CD4-positive, alpha-beta T cell treated with Interleukin-21 for 1 hour (primary cell): ENCODE measurements around the gene FHIT.
"Not testable (repeated sequence)": the region's sequence is repeated elsewhere in the genome, so short reads cannot be mapped to it uniquely, and the experiment has no call there.

ENCODE experiments used
- DNase-seq: peaks from one replicate; pipeline ENCODE4 v3.0.0-alpha.2; 2020

The FHIT gene

DNA sequence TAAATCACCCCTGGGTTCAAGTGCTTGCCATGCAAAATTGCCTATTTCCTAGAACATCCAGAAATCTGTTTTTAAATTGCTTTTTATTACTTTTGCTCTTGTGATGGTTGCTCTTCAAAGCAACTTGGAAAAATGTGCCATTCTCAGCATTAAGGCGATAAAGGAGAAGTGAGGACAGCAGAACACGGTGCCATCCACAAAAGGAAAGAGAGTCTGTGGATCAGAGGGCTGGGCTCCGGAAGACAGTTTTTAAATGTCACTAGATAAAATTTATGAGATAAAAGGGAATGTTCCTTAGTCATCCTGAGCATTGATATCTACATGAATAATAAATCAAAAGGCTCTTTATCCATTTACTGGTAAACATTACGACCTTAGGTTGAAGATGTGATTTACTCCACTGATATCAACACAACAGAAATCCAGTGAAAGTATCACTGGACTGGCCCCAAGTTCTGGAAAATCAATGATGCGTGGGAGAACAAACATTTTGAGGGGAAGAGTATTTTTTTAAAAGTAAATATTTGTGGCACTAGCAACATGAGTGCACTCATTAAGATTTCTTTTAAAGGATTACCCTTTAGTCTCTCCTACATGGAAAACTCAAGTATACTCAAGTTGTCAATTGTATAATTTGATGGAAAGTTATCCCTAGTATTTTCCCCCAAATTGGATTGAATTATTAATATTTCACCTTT lies 554.7 kb downstream of the FHIT start:
- no peak for DNase-seq

DNA sequence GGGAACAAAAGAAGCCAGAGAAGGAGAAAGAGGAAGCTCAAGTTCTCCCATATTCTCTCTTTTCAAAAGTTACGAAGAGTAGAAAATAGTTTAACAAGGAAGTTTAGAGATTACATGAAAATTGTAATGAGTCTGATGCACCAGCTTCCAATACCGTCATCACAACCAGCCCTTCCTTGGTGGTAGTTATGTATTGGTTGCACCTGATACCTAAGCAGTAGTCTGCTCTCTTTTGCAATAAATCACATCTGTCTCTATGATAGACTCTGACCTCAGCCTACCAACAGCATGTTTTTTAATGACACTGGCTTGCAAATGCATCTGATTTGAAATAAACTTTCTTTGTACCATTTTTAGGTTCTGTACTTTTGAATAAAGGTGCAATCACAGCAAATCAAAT lies 575.8 kb downstream of the FHIT start:
- DNase-seq: no peak

DNA sequence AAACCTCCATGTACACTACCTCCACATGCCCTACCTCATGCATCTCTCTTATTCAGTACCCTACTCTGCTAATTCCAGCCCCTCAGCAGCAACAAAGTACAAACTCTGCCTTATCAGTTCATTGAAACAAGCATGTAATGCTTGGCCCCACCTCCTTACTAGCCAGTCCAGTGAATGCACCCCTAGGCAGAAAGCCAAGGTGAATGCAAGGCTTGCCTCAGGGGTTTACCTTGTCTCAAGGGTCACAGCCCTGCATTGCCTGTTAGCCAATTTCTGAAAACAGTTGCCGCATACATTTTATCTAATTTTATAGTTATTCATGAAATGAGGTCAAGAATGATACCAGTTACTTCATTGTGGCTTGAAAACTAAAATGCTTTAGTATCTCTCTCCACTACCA lies 576.4 kb downstream of the FHIT start:
- DNase-seq: no peak

DNA sequence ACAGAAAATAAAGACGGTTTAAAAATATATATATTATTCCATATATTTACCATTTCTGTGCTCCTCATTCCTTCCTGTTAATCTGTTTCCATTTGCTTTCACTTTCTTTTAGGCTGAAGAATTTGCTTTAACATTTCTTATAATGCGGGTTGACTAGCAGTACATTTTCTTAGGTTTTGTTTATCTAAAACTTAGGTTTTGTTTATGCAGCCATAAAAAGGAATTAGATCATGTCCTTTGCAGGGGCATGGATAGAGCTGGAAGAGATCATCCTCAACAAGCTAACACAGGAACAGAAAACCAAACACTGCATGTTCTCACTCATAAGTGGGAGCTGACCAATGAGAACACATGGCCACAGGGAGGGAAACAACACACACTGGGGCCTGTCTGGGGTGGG lies 578.1 kb downstream of the FHIT start:
- DNase-seq: no peak

DNA sequence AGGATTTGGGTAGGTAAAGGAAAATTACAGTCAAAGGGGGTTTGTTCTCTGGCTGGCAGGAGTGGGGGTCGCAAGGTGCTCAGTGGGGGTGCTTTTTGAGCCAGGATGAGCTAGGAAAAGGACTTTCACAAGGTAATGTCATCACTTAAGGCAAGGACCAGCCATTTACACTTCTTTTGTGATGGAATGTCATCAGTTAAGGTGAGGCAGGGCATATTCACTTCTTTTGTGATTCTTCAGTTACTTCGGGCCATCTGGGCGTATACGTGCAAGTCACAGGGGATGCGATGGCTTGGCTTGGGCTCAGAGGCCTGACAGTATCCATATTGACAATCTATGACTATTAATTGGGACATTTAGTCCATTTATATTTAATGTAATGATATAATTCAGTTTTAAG lies 578.9 kb downstream of the FHIT start:
- DNase-seq: not testable (repeated sequence)

DNA sequence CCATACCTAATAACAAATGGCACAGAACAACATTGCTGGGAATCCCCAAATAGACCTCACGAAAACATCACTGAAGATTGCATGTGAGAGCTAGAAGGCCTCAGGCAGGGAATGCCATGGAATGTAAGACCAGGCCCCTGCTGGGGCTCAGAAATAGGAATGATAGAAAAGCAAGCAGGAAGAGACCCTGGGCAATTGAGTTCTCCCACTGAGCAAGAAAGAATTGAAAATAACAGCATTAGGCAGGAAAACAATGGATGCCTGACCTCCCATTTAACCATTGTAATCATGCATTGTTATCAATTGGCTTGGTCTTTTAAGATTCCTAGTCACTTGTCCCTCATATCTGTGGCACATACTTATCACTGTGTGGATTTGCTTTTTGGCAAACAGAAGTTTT lies 581.6 kb downstream of the FHIT start:
- DNase-seq: no peak

DNA sequence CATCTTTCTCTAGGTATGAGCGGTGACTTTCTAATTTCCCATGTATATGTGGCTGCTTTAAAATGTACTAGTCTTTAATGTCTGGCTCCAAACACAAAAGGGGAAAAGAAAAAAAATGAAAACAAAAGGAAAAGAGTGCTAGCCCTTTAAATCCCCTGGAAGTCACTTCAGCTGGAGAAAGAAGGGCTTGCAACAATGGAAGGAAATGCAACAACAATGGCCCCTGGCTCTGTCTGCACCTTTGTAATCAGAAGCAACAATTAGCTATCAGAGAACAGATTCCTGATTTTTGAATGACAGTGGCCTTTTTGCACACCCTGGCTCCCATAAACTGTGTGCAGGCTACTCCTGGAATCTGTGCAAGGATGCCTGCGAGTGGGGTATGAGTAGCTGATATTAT lies 591.2 kb downstream of the FHIT start:
- no peak for DNase-seq

DNA sequence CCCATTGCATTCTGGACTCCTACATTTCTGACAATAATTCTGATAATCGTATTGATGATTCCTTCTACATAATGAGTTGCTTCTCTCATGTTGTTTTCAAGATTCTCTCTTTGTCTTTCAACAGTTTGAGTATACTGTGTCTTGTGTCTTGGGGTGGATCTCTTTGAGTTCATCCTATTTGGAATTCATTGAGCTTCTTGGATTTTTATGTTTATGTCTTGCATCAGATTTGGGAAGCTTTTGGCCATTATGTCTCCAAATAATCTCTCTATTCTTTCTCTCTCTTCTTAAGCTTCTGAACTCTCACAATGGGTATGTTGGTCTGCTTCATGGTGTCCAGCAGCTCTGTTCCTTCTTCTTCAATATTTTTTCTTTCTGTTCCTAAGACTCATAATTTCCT lies 592.2 kb downstream of the FHIT start:
- no peak for DNase-seq

DNA sequence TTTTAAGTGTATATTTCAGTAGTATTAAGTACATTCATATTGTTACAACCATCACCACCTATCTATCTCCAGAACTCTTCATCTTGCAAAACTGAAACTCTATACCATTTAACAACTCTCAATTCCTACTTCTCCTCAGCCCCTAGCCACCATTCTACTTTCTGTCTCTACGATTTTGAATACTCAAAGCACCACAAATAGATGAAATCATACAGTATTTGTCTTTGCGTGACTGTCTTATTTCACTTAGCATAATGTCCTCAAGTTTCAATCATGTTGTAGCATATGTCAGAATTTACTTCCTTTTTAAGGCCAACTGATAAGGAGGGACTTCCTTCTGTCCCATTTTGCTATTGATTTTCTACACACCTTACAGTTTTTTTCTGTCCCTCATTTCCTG lies 593.3 kb downstream of the FHIT start:
- no peak for DNase-seq

DNA sequence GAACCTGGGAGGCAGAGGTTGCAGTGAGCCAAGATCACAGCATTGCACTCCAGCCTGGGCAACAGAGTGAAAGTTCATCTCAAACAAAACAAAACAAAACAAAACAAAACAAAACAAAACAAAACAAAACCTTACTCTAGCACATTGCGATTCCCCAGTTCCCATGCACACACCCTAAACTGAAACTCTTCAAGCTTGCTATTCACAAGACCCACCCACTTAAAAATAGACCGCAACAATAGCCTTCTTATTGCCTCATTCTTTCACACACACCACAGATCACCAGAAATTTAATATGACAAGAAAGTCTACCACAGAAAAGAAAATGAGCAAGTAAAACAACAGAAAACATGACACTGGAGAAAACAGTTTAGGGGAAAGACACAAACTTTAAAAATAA lies 598.4 kb downstream of the FHIT start:
- no peak for DNase-seq

DNA sequence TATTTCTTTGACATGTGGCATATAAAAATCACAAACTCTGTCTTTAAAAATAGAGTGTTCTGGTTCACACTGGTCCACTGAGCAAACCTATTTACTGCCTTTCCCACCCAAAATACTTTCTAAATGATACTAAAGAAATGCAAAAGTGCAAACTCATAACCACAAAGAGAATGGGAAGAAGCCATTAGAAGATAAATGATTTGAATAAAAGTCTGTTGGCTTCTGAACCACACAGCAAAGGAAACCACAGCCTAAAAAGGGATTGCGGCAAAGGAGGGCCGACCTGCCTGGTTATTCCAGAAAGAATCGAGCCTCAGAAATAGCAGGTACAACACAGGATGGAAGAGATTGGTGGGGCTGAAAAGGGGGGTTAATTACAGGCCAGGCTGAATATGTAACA lies 599.5 kb downstream of the FHIT start:
- DNase-seq: no peak

DNA sequence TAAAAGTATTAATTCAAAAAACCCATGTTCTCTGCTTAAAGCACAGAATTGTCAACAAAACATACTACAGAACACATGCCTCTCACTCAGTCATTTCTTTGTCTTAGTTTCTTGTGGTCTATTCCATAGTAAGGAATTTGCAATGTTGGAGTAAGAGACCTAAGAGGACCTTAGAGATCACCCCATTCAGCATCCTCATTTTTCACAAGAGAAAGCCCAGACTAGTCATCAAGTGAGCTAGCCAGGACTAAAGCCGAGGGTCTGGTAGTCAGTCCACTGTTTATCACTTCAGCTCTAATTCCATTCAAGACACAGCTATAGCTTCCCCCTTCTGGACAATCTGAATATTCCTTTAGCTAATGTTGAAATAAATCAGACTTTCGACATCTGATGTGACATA lies 601.1 kb downstream of the FHIT start:
- no peak for DNase-seq

DNA sequence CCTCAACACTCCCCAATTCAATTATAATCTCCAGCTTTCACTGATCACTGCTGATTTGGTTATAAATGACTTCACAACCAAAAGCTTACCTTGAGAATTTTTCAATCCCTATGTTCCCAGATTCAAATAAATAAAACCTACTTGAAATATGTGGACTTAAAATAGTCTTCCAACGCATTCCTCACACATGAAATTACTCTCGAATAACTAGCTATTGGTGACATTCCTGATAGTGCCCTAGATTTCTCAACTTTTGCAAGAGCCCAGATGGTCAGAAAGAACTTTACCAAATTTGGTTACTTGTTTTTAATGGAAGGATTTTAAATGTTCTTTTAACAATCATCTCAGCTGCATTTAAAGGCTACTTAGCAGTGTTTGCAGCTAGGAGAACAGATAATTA lies 605.5 kb downstream of the FHIT start:
- no peak for DNase-seq

DNA sequence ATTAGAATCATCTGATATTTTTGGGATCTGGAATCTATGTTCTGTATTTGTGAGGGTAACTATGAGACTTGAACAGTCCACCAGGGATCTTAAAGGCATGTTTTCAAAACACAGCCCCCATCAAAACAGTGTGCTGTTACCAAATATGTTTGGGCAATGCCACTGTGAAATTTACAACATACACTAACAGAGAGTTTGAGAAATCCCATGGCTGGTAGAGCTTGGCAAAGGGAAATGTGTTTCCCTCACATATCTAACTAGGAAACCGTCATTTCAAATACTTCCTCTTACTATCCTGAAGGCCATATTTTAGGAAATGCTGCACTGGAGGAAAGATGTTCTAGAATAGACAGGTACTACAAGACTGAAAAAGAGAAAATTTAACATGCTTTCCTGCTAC lies 607.4 kb downstream of the FHIT start:
- DNase-seq: no peak

DNA sequence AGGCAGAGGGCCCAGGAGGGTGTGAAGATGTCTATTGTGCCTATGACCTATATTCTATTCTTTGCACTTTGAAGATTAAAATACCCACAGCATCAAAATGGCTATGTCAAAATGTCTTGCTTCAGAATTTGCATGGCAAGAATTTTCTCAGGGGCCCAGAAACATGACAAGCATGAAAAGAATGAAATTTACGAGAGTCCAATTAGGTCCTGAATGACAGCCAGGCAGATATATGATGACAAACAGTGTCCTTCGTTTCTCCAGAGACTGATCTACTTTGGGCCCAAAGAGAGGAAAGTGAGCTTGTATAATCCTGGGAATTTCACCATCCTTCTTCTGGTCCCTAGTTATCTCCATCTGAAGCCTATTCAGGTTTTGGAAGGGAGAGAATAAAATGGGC lies 609.9 kb downstream of the FHIT start:
- DNase-seq: no peak

DNA sequence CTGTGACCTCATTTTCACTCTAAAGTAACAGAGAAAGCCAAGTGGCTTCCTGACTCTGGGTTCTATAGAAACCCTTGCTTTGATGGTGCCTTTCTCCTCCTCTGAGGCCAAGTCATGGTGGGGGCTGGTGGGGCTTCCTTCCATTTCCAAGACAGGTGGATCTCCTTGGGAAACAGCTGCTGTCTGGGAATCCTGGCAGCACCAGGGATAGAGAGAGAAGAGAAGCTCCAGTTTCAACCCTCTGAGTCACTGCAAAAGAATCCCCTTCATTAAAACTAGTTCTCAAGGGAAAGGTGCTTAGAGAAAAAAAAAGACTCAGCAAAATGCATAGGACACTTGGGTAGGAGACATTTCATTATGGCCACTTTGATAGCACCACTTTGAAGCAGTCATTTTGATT lies 614.4 kb downstream of the FHIT start:
- DNase-seq: no peak

DNA sequence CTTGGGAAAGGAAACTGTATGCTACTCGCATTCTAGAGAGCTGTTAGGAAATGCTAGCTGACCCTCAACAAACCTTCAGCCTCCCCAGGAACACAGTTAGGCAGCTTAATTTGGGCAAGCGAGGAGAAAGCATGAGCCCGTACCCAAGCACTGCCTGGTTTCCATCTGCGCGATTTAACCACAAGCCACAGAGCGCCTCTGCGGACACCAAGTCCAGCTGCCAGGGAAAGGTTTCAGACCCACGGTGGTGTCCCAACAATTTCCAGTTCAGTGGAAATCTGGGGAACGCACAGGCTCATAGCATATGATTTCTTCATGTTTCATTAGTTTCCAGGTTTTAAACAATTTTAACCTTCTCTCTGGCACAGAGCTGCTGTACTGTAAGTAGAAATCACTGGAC lies 617.6 kb downstream of the FHIT start:
- DNase-seq: no peak

DNA sequence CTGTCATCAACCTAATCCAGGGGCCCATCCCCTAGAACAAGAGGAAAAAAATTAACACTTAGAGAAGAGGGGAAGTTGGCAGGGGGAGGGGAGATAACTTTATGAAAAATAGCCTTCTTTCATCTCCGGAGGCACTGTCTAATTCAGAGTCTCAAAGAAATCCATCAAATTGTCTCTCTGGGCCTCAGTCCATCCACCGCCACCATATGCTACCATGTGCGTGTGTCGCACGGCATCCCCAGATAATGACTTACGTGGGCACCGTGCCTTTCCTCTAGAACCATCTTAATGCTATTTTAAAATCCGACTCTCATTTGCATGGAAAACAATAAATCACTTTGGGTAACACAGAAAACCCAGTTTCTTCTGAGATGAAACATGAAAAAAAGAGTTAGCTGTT lies 619.7 kb downstream of the FHIT start:
- DNase-seq: no peak

DNA sequence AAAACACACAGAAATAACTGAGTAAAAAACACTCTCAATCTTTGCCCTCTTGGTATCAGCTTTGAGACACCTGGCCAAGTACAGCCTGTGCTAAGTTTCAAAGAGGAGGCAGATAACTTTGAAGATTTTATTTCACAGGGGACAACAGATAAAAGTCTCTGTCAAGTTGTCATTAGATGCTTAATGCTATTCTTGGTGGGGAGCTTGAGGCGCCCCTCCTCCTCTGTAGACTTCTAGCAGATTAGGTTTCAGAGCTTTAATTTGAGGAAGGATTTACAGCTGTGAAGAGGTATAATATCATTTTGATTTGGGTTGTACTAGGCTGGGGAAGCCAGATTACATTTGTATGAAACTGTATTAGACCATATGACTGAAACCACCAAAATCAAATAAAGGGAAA lies 620.3 kb downstream of the FHIT start:
- DNase-seq: no peak

DNA sequence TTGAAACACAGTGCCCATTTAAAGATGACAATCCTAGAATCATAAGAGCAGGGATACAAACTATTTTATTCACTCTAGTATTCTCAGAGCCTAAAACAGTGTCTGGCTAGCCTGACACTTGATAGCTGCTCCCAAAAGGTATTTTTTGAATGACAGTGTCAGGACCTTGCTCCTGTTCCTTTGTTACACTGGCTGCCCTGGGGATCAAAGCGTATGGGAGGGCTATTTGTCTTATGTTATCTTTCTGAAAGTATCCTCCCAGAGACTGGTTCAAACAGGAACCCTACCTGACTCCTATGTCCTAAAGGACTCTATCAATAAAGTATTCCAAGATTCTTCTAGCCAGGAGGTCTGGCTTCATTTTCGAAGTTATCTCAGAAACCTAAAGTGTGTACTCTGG lies 621.4 kb downstream of the FHIT start:
- DNase-seq: no peak

DNA sequence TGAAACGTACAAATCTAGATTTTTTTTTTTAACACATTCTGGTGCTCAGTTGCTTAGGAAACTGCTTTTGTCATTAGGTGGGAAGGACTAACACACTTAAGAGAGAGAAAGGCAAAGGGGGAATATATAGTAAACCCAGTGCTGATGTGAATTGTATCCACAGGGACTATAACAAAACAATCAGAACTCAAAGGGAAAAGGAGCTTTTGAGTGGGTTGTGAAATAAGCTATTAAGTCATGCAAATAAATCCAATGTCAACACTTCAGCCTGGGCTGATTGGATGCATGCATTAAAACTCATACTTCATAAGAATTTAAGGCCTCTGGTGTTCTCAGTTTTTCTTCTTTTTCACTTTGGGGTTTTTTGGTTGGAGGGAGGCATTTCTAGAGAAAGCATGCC lies 628.9 kb downstream of the FHIT start:
- DNase-seq: no peak

DNA sequence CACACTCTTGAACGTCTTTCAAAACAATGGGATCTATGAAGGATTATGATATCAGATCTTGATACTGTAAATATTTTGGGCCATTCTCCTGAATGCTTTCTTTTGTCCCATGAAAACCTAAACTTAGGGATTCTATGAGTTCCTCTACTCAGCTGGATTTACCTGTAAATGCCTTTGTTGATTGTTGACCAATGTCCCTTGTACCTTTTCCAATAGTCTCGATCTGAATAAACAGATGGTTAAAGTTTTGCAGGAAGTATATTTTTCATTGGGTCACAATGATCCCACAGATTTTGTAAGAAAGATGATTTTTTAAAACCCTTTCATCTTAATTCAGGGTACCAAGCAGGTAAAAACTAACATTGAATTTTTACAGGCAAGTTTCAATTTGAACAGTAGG lies 634.1 kb downstream of the FHIT start:
- no peak for DNase-seq

DNA sequence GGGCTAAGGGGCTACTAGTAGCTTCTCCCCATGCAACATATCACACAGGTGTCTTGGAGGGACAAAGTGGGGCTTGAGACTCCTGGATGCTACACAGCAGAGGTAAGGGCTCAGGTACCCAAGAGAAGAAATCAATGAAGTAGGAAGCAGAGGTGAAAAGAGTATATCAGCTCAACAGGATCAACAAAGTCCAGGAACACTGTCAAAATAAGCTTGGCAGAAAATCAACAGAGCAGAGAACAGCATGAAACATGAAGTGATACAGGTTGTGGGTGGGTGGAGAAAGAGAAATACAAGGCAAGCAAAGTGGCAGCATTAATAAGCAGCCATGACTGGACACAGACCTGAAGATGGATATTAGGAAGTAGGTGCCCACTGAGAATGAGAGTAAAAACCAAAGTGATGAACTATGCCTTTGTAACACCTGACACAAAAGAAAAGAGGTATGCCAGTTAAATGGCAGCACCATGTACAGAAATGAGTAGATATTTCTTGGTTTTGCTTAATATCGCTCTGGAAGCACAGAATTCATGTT lies 637.4 kb downstream of the FHIT start:
- DNase-seq: no peak

DNA sequence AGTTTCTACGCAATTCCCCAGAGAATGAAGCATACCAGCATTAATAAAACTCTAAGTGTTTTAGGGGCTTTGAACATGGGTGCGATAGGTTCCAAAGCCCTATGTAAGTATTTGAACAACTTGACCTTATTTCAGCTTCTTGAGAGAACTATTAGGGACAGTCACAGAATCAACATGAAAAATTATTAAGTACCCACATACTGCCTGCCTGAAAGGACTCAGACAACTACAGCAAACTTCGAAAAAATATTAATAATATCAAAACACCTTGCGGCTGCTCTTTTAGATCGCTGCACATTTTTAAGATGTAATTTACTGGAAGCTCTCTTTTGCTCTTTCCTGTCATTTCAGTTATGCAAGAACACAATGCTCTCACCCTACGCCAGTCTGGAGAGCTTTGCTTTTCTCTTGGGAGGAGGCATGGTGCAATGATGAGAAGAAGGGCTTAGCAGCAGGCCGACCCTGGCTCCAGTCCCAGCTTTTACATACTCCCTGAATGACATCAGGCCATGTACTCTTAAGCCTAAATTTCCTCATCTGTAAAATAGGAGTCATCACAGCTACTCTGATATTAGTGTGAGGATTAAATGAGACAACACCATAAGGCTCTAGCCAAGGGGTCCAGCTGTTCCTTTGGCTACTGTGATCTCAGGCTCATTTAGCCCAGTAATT lies 640.7 kb downstream of the FHIT start:
- no peak for DNase-seq

DNA sequence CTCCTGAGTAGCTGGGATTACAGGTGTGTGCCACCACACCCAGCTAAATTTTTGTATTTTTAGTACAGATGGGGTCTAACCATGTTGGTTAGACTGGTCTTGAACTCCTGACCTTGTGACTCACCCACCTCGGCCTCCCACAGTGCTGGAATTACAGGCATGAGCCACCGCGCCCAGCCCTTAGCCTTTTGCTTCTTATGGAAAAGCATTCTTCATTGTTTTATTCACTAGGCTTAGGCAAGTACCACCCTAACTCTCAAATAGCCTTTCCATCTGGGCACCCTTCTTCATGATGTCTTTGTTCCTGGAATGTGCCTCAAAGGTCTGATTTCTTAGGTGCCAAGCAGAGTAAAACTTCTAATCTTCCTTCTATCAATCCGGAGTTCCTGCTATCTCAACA lies 641.8 kb downstream of the FHIT start:
- no peak for DNase-seq
